VCaP (cell line): Measurements from ENCODE around the gene LHX3.
"Not testable (repeated sequence)": the region's sequence is repeated elsewhere in the genome, so short reads cannot be mapped to it uniquely, and the experiment has no call there.

Experiments used
- H3K27ac ChIP-seq: fragments of 450-650 bp; 2 replicates; pipeline ENCODE4 v1.5.1; 2017
- TF ChIP-seq, protein P1 (sequence below): fragments of 450-650 bp; conservative IDR thresholded peaks from 2 replicates; pipeline ENCODE4 v1.5.1; 2017; ENCODE audit warnings: mild to moderate bottlenecking, moderate library complexity

LHX3 gene

GRCh38 chr9:136239983-136240330 lies 35.0 kb upstream of the LHX3 start:
- H3K27ac ChIP-seq, result no peak overlapping the region; the same call in 1 of the 2 replicates
- TF ChIP-seq, protein P1, sequence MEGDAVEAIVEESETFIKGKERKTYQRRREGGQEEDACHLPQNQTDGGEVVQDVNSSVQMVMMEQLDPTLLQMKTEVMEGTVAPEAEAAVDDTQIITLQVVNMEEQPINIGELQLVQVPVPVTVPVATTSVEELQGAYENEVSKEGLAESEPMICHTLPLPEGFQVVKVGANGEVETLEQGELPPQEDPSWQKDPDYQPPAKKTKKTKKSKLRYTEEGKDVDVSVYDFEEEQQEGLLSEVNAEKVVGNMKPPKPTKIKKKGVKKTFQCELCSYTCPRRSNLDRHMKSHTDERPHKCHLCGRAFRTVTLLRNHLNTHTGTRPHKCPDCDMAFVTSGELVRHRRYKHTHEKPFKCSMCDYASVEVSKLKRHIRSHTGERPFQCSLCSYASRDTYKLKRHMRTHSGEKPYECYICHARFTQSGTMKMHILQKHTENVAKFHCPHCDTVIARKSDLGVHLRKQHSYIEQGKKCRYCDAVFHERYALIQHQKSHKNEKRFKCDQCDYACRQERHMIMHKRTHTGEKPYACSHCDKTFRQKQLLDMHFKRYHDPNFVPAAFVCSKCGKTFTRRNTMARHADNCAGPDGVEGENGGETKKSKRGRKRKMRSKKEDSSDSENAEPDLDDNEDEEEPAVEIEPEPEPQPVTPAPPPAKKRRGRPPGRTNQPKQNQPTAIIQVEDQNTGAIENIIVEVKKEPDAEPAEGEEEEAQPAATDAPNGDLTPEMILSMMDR, result no peak

GRCh38 chr9:136239135-136239982 lies 34.4 kb upstream of the LHX3 start:
- TF ChIP-seq, protein P1, result no peak
- peak overlapping the region; percentile 36 for H3K27ac ChIP-seq

DNA sequence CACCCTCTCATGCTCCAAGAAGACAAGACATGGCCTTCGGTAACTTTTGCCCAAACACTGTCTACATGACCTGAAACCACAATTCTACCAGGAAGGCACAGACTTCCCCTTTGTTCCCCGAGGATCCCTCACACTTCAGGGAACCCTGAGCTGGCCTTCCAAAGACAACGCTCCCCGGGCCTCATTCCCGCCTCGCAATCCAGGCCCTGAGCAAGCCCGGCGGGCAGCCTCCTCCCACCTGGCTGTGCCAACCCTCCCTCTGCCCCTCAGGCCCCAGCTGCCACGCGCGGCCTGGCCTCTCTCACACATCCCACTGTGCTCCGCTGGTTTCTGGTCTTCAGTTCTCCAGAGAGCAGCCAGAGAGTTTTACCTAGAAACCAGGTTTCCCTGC lies 33.4 kb upstream of the LHX3 start:
- H3K27ac ChIP-seq, result peak overlapping the region; percentile 36
- TF ChIP-seq, protein P1, result no peak

- TF ChIP-seq, protein P1, result no peak
- H3K27ac ChIP-seq, result no peak overlapping the region
Observed at GRCh38 chr9:136237486-136238341, 32.8 kb upstream of the LHX3 start.

DNA sequence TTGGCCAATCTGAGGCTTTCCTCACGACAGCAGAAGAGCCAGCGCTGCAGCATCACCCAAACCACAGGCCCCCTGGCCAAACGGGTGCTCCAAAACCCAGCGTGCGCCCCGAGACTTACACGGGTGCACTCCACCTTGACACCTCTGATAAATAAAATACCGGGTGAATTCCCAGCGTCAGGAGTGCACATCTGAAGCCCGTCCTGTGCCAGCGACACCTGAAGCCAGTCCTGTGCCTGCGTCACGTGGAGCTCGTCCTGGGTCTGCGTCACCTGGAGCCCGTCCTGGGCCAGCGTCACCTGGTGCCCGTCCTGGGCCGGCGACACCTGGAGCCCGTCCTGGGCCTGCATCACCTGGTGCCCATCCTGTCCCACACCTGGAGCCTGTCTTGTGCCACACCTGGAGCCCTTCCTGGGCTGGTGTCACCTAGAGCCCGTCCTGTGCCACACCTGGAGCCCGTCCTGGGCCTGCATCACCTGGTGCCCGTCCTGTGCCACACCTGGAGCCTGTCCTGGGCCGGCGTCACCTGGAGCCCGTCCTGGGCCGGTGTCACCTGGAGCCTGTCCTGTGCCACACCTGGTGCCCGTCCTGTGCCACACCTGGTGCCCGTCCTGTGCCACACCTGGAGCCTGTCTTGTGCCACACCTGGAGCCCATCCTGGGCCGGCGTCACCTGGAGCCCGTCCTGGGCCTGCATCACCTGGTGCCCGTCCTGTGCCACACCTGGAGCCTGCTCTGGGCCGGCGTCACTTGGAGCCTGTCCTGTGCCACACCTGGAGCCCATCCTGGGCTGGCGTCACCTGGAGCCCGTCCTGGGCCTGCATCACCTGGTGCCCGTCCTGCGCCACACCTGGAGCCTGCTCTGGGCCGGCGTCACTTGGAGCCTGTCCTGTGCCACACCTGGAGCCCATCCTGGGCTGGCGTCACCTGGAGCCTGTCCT lies 31.8 kb upstream of the LHX3 start:
- not testable (repeated sequence) for H3K27ac ChIP-seq

DNA sequence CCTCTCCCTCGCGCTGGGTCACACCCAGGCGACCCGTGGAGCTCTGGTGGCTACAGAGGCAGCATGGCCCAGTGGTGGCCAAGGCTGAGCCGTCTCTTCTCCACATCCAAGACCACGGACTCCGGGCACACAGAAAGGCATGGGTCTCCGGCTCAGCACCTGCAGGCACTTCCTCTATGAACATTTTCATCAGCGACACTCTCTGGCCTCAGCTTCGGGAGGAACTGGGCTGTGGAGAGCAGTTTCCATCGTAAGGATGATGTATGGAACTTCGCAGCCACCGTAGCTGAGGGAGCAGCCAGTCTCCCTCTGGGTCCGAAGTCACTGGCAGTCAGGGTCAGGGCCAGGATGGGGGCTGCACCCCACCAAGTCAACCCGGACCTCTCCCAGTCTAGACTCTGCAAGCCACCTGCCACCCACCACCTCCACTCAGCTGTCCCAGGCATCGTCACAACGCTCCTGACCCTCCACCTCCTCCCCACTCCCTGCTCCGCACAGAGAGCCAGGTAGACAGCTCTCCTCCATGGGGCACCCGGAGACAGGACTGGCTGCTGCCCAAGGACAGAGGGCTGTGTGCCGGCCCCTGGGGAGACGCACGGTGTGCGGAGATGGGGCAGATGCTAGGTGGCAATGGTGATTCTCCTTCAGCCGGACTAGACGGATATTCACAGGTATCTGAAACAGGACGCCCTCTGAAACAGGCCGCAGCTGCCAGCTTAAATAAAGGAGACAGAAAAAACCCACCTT lies 31.0 kb upstream of the LHX3 start:
- TF ChIP-seq, protein P1, result no peak
- no peak overlapping the region for H3K27ac ChIP-seq

DNA sequence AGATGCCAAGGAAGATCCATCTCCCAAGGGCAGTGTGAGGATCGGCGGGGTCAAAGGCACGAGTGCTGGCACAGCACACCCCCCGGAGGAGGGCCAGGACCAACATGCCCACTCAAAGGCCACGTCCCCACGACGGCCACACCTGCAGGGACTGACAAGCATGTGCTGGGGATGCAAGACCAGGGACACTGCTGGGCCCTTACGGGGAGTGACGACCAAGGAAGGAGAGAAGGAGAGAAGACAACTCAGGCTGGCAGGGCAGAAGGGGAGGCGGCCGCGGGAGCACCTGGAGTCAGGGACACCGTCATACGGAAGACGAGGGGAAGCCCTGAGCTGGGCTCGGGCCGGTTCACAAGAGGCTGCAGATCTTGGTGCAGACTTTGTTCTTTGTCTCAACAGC lies 30.2 kb upstream of the LHX3 start:
- no peak overlapping the region for H3K27ac ChIP-seq
- TF ChIP-seq, protein P1, result no peak
